ENCODE data around the gene SRSF6. TPM values are rescaled to one million over a fixed set of nuclear protein-coding genes. Genes with fewer than 3 reads are reported as not detected.

Gene SRSF6
- total RNA-seq, 1 experiment from 2014 or later = 77.3 TPM

GRCh38 chr20:43472671-43473380 lies 15.1 kb downstream of the SRSF6 start:
- Histone ChIP-seq H3K9me3 (ENCODE audit: low read length) (no peaks in the 10 kb centered on the region), H3K27ac (ENCODE audit: low read length) (no peak overlapping the region), H3K4me1 (ENCODE audit: insufficient read depth, low read length) (peaks cover 8% of the 10 kb centered on the region), H3K36me3 (ENCODE audit: low read depth, low read length) (no peaks in the 10 kb centered on the region), H2AFZ (ENCODE audit: low read length) (no peak overlapping the region), H3K4me3 (ENCODE audit: low read length) (no peak overlapping the region), H3K27me3 (ENCODE audit: low read length) (peaks cover 4% of the 10 kb centered on the region; the same call in 1 of the 2 replicates), H3K4me2 (ENCODE audit: low read length) (no peak overlapping the region), H3K9me2 (replicated peaks; ENCODE audit: low read length) (no peaks in the 10 kb centered on the region), H3K9ac (ENCODE audit: low read length) (no peak overlapping the region), H3F3A (ENCODE audit: low read length, unreplicated experiment) (no peaks in the 10 kb centered on the region), H4K20me1 (ENCODE audit: low read length) (no peaks in the 10 kb centered on the region), H3K79me2 (ENCODE audit: low read length) (no peaks in the 10 kb centered on the region)
- CTCF ChIA-PET = no interaction called here
- DNase-seq (no peak), ATAC-seq (no peak)
- intact Hi-C loops (cut with micrococcal nuclease) = no loop called here
- 0 out of 2 replicates have a peak, but pooled peaks have one; percentile 12 for TF ChIP-seq CTCF (conservative IDR thresholded peaks at IDR 0.05; ENCODE audit: low read depth, low read length)
- no peak for TF ChIP-seq EZH2phosphoT487 (IDR thresholded peaks at IDR 0.05; ENCODE audit: borderline replicate concordance, low read length)
- POLR2A ChIA-PET (ENCODE audit: unreplicated experiment) = no interaction called here
- BruUV-seq (replicated peaks) = no TSS peak

GRCh38 chr20:43473381-43473704 lies 15.6 kb downstream of the SRSF6 start:
- no peak overlapping the region for H3K4me3 ChIP-seq (ENCODE audit: low read length)
- POLR2A ChIA-PET (ENCODE audit: unreplicated experiment) = no interaction called here
- H3K36me3 ChIP-seq (ENCODE audit: low read depth, low read length) = no peaks in the 10 kb centered on the region
- no peaks in the 10 kb centered on the region for H3F3A ChIP-seq (ENCODE audit: low read length, unreplicated experiment)
- ATAC-seq (no peak), DNase-seq (no peak)
- no TSS peak for BruUV-seq (replicated peaks)
- TF ChIP-seq CTCF (conservative IDR thresholded peaks at IDR 0.05; ENCODE audit: low read depth, low read length) (no peak), EZH2 (IDR thresholded peaks at IDR 0.05; ENCODE audit: low read length, unreplicated experiment) (no peak), EZH2phosphoT487 (IDR thresholded peaks at IDR 0.05; ENCODE audit: borderline replicate concordance, low read length) (no peak)
- H3K9ac ChIP-seq (ENCODE audit: low read length) = no peak overlapping the region
- no peak overlapping the region for H3K27ac ChIP-seq (ENCODE audit: low read length)
- no peaks in the 10 kb centered on the region for H3K79me2 ChIP-seq (ENCODE audit: low read length)
- no peaks in the 10 kb centered on the region for H3K9me2 ChIP-seq (replicated peaks; ENCODE audit: low read length)
- H2AFZ ChIP-seq (ENCODE audit: low read length) = no peak overlapping the region
- peaks cover 9% of the 10 kb centered on the region; the same call in 1 of the 2 replicates for H3K27me3 ChIP-seq (ENCODE audit: low read length)
- CTCF ChIA-PET = no interaction called here
- H3K4me1 ChIP-seq (ENCODE audit: insufficient read depth, low read length) = peaks cover 8% of the 10 kb centered on the region
- no peaks in the 10 kb centered on the region for H3K9me3 ChIP-seq (ENCODE audit: low read length)
- intact Hi-C loops (cut with micrococcal nuclease) = no loop called here
- no peak overlapping the region for H3K4me2 ChIP-seq (ENCODE audit: low read length)
- H4K20me1 ChIP-seq (ENCODE audit: low read length) = no peaks in the 10 kb centered on the region

GRCh38 chr20:43477193-43477592 lies 19.5 kb downstream of the SRSF6 start:
- BruUV-seq (replicated peaks) = no TSS peak
- H3F3A ChIP-seq (ENCODE audit: low read length, unreplicated experiment) = no peaks in the 10 kb centered on the region
- TF ChIP-seq EZH2 (IDR thresholded peaks at IDR 0.05; ENCODE audit: low read length, unreplicated experiment) (no peak), EZH2phosphoT487 (IDR thresholded peaks at IDR 0.05; ENCODE audit: borderline replicate concordance, low read length) (no peak), CTCF (conservative IDR thresholded peaks at IDR 0.05; ENCODE audit: low read depth, low read length) (no peak)
- no peaks in the 10 kb centered on the region for H3K9me2 ChIP-seq (replicated peaks; ENCODE audit: low read length)
- peaks cover 22% of the 10 kb centered on the region; the same call in 1 of the 2 replicates for H3K27me3 ChIP-seq (ENCODE audit: low read length)
- H3K4me1 ChIP-seq (ENCODE audit: insufficient read depth, low read length) = no peaks in the 10 kb centered on the region
- H3K27ac ChIP-seq (ENCODE audit: low read length) = no peak overlapping the region
- no peak overlapping the region for H3K9ac ChIP-seq (ENCODE audit: low read length)
- H3K9me3 ChIP-seq (ENCODE audit: low read length) = no peaks in the 10 kb centered on the region
- ATAC-seq = no peak
- no peak for DNase-seq
- H3K36me3 ChIP-seq (ENCODE audit: low read depth, low read length) = no peaks in the 10 kb centered on the region
- no peak overlapping the region for H3K4me2 ChIP-seq (ENCODE audit: low read length)
- no peak overlapping the region for H3K4me3 ChIP-seq (ENCODE audit: low read length)
- no peaks in the 10 kb centered on the region for H3K79me2 ChIP-seq (ENCODE audit: low read length)
- POLR2A ChIA-PET (ENCODE audit: unreplicated experiment) = no interaction called here
- no peak overlapping the region for H2AFZ ChIP-seq (ENCODE audit: low read length)
- intact Hi-C loops (cut with micrococcal nuclease) = no loop called here
- CTCF ChIA-PET = no interaction called here
- no peaks in the 10 kb centered on the region for H4K20me1 ChIP-seq (ENCODE audit: low read length)
